Thymus (tissue), 11 donors: ENCODE data around the gene USP7. TPM values are rescaled to one million over a fixed set of nuclear protein-coding genes. Genes with fewer than 3 reads are reported as not detected.

Experiments
- DNase-seq, 9 donors: peaks; one replicate each; pipeline ENCODE4 v3.0.0-alpha.2; 2013; ENCODE audit warnings: low spot score in 9 of 9, low read depth in 6 of 9, missing footprints in 1 of 9
- H3K27ac ChIP-seq, 2 donors: one replicate each; pipeline ENCODE4 v1.5.1; 2013; ENCODE audit warnings: control low read depth in 1 of 2, low read depth in 1 of 2, low read length in 1 of 2, mild to moderate bottlenecking in 1 of 2, moderate library complexity in 1 of 2
- H3K27me3 ChIP-seq, 2 donors: one replicate each; pipeline ENCODE4 v1.5.1; 2013; ENCODE audit warnings: low read length in 1 of 2; ENCODE audit not compliant: control insufficient read depth in 2 of 2, insufficient read depth in 1 of 2
- H3K36me3 ChIP-seq, 2 donors: one replicate each; pipeline ENCODE4 v1.5.1; 2013; ENCODE audit warnings: low read length in 1 of 2, mild to moderate bottlenecking in 1 of 2, moderate library complexity in 1 of 2; ENCODE audit not compliant: control insufficient read depth in 2 of 2, insufficient read depth in 2 of 2
- H3K4me1 ChIP-seq, 2 donors: one replicate each; pipeline ENCODE4 v1.5.1; 2013; ENCODE audit warnings: low read length in 2 of 2; ENCODE audit not compliant: control insufficient read depth in 2 of 2, insufficient read depth in 2 of 2
- H3K4me3 ChIP-seq, 2 donors: one replicate each; pipeline ENCODE4 v1.5.1; 2013; ENCODE audit warnings: low read length in 2 of 2, control low read depth in 1 of 2, mild to moderate bottlenecking in 1 of 2
- H3K9me3 ChIP-seq, 2 donors: one replicate each; pipeline ENCODE4 v1.5.1; 2013; ENCODE audit warnings: low read length in 1 of 2, mild to moderate bottlenecking in 1 of 2; ENCODE audit not compliant: control insufficient read depth in 2 of 2, insufficient read depth in 1 of 2
- WGBS: extraction: QIAGEN DNeasy Blood & Tissue Kit; methylation state at CpG from one replicate; pipeline ENCODE4 v1.1.7; 2013; 5-methylcytosine and 5-hydroxymethylcytosine counted together
- polyA plus RNA-seq: library from polyadenylated mRNA; stranded (reverse); fragments of 200-250 nt; gene quantifications from one replicate; pipeline ENCODE4 v1.2.3, GENCODE V29; 2013
- total RNA-seq: library from RNA; stranded (reverse); fragments of 120-200 nt; gene quantifications from one replicate; pipeline ENCODE4 v1.2.4, GENCODE V29; 2013
- donor health status: healthy.

The USP7 gene
- total and polyA plus RNA-seq, 2 donors = 58.3 to 75.1 TPM

- Histone ChIP-seq H3K9me3 (no peaks in the 10 kb centered on the region), H3K27me3 (no peaks in the 10 kb centered on the region), H3K4me1 (peaks cover 9 to 27% of the 10 kb centered on the region in 2 donors), H3K27ac (no peak overlapping the region), H3K36me3 (peaks cover 23 to 43% of the 10 kb centered on the region in 2 donors), H3K4me3 (no peak overlapping the region)
- 93% methylated on average over 14 of the region's 14 CpGs for WGBS
- DNase-seq = no peak
Observed at GRCh38 chr16:8862309-8863130, 101.2 kb downstream of the USP7 start.

DNA sequence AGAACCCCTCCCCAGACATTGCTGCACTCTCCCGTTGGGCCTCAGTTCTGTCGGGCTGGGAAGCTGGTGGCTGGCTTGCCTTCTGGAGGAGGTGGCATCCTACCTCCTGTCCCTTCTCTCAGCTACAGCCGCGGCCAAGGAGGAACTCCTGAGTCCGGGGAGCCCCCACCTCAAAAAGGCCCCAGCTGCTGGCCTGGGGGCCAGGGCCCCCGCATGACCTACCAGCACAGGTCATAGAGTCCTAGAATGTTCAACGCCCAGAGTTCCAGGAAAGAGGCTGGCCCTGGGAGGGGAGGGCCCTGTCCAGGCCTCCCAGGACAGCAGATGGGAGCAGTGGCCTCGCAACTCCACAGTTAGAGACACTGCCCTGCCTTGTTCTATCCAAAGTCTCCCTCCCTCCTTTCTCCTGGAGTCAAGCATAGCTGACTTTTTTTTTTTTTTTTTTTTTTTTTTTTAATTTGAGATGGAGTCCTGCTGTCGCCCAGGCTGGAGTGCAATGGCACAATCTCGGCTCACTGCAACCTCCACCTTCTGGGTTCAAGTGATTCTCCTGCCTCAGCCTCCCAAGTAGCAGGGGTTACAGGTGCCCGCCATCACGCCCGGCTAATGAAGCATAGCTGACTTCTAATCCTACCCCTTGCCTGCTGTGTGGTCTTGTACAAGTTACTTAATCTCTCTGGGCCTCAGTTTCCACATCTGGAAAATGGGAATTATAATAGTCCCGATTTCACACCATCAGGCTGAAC, 102.0 kb downstream of the USP7 start:
- peaks cover 8 to 20% of the 10 kb centered on the region in 2 donors for H3K4me1 ChIP-seq
- no peaks in the 10 kb centered on the region for H3K27me3 ChIP-seq
- no peak overlapping the region for H3K4me3 ChIP-seq
- H3K9me3 ChIP-seq = no peaks in the 10 kb centered on the region
- H3K27ac ChIP-seq = peak overlapping the region; percentile 3 to 66
- DNase-seq = no peak
- H3K36me3 ChIP-seq = peaks cover 26 to 46% of the 10 kb centered on the region in 2 donors
- 93% methylated on average over 14 of the region's 14 CpGs for WGBS

DNA sequence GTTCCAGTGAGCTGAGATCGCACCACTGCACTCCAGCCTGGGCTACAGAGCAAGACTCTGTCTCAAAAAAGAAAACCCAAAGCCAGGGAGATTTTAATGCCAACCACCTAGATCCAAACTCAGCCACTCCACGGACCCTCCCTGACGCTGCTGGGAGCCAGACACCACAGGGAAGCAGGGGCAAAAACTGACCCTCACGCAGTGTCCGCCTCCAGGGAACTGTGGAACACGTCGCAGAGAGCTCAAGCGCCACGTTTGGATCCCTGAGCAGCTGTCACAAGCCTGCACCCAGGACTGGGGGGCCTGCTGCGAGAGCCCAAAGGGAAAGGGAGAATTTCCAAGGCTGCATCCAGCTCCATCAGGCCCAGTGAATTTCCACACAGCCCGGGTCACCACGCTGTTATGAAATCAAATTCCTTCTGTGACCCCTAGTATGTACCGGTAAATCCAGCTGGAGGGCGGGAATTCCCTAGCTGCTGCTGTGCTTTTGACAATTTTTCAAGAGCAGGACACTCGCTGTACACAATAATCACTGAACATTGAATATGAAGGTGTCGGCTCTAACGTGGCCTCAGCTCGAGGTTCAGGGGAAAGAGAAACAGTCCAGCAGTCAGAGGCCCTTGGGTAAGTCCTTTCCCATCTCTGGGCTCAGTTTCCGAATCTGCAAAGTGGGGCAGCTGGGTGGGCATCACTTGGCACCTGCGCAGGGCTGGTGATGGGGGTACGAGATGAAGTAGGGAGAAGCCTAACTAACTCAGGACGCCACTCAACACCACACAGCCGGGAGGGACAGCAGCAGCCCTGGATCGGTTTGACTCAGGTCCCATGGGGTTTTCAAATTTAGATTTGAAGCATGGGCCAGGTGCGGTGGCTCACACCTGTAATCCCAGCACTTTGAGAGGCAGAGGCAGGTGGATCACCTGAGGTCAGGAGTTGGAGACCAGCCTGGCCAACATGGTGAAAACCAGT, 103.5 kb downstream of the USP7 start:
- Histone ChIP-seq H3K4me1 (peaks cover 4 to 5% of the 10 kb centered on the region in 2 donors), H3K9me3 (no peaks in the 10 kb centered on the region), H3K27me3 (no peaks in the 10 kb centered on the region), H3K4me3 (no peak overlapping the region), H3K27ac (peak overlapping the region in 1 of 2 donors; percentile 31), H3K36me3 (peaks cover 41 to 61% of the 10 kb centered on the region in 2 donors)
- WGBS = 90% methylated on average over 25 of the region's 25 CpGs
- DNase-seq = no peak

- Histone ChIP-seq H3K27me3 (no peaks in the 10 kb centered on the region), H3K27ac (no peak overlapping the region), H3K36me3 (peaks cover 50 to 66% of the 10 kb centered on the region in 2 donors), H3K9me3 (no peaks in the 10 kb centered on the region), H3K4me3 (no peak overlapping the region), H3K4me1 (no peaks in the 10 kb centered on the region)
- no peak for DNase-seq
- 96% methylated on average over 31 of the region's 31 CpGs for WGBS
Observed at GRCh38 chr16:8858994-8859912, 104.5 kb downstream of the USP7 start.

DNA sequence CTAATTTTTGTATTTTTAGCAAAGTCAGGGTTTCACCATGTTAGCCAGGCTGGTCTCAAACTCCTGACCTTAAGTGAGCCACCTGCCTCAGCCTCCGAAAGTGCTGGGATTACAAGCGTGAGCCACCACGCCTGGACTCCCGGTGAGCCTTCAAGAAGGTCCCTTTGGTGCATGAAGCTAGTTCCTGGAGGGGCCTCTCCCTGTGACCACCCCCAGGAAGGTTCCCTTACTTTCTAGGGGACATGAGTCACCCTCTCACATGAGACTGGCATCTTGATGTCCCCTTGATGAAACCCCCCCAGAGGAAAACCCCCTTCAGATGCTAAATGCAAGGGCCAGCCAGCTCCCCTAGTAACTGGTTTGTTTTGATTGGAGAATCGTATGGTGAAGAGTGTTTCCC, 107.7 kb downstream of the USP7 start:
- Histone ChIP-seq H3K4me3 (no peak overlapping the region), H3K36me3 (peaks cover 55 to 76% of the 10 kb centered on the region in 2 donors), H3K27ac (no peak overlapping the region), H3K4me1 (no peaks in the 10 kb centered on the region), H3K27me3 (no peaks in the 10 kb centered on the region), H3K9me3 (no peaks in the 10 kb centered on the region)
- no peak for DNase-seq
- WGBS = 59% methylated on average over 5 of the region's 5 CpGs

DNA sequence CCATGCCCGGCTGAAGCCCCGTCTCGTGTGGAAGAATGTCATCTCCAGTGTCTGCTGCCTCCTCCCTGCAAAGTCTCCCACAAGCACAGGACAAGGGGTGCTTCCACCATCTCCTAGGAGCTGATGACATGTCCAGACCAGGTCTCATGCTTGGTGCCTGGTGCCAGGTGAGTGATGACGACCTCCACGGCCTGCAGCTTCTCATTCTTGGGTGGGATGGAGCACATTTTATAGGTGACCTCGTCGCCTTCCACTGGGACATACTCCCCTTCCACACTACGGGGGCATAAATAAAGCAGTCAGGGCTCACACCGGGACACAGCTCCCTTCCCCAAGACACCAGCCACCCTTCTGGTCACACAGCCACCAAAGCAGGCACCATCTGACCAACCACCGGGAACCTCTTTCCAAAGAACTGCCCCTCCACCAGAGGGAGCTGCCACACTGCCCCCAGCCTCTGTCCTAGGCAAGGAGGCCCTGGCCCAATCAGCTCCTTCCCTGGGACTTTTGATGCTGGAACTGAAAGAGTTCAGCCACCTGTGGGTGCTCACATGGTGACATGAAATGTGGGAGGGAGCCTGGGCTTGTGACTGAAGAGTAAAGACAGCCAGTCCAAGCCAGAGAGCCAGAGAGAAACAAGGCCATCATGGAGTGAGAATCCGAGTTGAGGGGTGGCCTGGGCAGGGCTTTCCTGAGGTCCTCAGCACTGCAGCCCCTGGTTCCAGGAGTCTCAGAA, 108.5 kb downstream of the USP7 start:
- Histone ChIP-seq H3K9me3 (no peaks in the 10 kb centered on the region), H3K4me1 (no peaks in the 10 kb centered on the region), H3K27me3 (no peaks in the 10 kb centered on the region), H3K4me3 (no peak overlapping the region), H3K36me3 (peaks cover 57 to 78% of the 10 kb centered on the region in 2 donors), H3K27ac (no peak overlapping the region)
- WGBS = 96% methylated on average over 11 of the region's 11 CpGs
- DNase-seq = no peak

DNA sequence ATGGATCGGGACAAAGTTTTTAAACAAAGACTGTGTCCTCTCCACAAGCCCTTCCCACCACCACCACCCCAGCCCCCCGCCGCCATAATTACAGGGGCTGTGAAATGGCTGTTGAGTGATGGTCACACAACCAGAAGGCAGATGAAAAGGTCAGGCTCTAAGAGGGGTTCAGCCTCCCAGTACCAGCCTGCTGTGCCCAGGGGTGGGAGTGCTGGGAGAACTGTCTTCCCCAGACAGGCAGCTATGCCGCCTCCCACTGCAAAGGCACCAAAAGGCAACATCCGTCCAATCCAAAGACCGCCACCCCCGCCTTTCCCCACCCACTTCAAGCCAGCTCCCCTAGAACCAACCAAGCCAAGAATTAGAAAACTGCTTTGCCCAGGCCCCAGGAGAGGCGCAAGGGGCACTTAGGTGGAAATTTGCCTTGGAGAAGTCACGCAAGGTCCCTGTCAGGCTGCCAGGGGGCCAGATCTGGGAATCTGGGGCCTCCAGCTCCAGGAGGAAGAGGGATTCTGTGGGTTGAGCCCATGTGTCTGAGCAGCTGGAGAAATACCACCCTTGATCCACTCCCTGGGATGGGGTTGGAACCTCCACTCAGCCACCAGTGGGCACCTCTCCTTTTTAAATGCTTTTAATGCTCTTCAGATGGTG, 109.3 kb downstream of the USP7 start:
- WGBS = 99% methylated on average over 9 of the region's 9 CpGs
- H3K4me1 ChIP-seq = no peaks in the 10 kb centered on the region

More for the DNA sequence above, 109.3 kb downstream of the USP7 start:
- Histone ChIP-seq H3K27me3 (no peaks in the 10 kb centered on the region), H3K9me3 (no peaks in the 10 kb centered on the region), H3K36me3 (peaks cover 60 to 78% of the 10 kb centered on the region in 2 donors), H3K4me3 (no peak overlapping the region), H3K27ac (no peak overlapping the region)
- no peak for DNase-seq
